DMS 273 treated with DMSO at 0.1 percent for 48 hours (cell line): Measurements from ENCODE around the gene CIPC.

Source experiments
- DNase-seq: peaks from one replicate; lab custom pipeline; 2025; lab: John Stamatoyannopoulos, UW

CIPC gene

DNA sequence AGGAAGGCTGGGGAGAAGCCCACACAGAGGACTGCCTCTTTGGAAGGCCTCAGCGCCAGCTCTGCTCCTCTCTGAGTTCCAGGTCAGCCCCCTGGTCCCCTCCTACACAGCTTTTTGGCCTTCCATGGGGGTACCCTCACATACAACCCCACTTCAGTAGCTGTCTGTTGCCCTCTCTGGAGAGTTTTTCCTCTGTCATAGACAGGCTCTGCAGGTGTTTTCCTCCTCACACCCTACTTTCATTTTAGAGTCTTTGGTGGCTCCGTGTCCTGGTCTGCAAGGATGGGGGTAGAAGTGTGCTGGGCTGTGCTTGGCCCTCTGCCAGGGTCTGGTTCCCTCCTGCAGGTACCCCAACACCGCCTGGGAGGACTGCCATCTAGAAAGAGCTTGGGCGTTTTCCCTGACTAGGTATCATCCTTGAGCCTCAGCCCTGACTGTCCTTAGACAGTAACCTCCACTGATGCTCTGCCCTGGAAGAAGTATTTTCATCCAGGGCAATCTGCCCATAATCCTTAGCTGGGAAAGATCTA is 28.5 kb downstream of the CIPC start:
- DNase-seq: no peak

DNA sequence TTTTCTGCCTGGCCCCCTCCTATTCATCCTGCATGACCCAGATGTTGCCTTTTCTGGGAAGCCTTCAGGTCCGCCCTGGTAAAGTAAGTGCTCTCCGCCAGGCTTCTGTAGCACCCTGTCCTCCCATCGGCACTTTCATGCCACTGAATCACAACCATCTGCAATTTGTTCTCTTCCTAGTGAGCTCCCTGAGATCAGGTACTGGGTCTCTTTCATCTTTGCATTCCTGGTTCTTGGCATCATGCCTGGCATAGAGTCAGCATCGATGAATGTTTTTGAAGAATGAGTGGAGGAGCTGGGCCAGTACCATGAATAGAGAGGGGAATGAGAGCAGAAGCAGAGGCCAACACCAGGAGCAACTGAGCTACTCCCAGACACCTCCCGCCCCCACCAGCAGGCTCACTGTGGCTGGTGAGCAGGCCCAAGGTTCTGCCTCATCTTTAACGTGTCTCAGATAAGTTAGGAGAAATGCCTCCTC is 30.4 kb downstream of the CIPC start:
- no peak for DNase-seq

- no peak for DNase-seq
Observed at GRCh38 chr14:77130386-77130785, 32.3 kb downstream of the CIPC start.

GRCh38 chr14:77131206-77131605 is 33.1 kb downstream of the CIPC start:
- no peak for DNase-seq

GRCh38 chr14:77131871-77132486 is 33.9 kb downstream of the CIPC start:
- DNase-seq: no peak

DNA sequence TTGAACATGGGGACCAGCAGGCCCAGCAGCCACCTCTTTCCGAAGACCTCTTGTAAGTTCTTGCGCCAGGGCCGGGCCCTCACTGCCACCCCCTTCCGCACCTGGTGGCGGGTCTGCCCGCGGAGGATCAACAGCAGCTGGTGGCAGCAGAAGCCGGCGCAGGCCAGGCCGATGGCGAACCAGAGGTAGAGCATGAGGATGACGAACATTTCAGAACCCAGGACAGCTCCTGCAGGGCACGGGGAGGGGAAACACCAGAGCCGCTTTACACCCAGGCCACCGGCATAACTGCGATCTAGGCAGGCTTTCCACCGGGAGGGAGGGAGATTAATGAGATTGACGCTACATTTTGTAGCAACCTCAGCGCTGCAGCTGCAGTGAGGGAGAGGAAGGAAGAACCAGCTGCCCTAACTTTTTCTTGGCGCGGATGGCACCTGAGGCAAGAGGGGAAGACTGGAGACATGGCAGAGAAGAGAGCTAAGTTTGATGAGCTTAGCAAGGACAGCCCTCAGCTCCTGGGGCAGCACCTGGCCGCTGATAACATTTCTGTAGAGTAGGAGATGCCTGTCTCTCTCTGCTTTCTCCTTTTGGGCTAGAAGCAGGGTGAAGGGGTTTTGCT is 35.8 kb downstream of the CIPC start:
- DNase-seq: no peak

GRCh38 chr14:77139022-77139421 is 41.0 kb downstream of the CIPC start:
- no peak for DNase-seq

DNA sequence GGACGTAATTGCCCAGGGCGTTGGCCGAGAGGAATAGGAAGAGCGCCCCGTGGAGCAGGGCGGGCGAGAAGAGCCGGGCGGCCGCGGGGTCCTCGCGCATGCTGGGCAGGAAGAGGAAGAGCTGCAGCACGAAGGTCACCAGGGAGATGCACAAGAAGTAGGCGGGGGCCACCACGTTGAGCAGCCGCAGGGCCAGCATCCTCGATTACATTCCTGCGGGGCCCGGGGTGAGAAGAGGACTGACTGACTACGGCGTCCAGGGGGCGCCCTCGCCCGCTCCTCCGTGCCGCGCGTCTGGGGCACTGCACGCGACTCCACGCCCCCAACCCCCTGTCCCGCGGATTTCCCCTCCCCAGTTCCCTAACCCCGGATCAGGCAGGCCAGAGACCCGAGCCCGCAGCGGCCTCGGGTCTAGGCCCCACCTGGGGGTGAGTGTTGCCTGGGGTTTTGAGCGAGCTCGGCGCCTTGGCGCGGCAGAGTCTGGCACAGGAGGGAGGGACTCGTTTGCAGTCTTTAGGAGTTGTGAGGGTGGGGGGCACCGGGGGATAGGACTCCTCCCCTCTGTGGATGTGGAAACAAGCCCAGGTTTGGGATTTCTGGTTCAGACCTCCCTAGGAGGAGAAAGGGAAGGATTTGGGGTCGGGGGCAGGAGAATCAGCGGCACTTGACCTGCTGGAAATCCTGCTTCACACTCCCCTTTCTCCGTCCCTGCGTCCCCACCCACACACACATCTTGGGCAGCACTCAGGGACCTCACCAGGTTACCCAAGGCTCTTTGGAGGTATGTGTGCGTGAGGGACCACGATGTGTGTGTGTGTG is 41.7 kb downstream of the CIPC start:
- DNase-seq: no peak

DNA sequence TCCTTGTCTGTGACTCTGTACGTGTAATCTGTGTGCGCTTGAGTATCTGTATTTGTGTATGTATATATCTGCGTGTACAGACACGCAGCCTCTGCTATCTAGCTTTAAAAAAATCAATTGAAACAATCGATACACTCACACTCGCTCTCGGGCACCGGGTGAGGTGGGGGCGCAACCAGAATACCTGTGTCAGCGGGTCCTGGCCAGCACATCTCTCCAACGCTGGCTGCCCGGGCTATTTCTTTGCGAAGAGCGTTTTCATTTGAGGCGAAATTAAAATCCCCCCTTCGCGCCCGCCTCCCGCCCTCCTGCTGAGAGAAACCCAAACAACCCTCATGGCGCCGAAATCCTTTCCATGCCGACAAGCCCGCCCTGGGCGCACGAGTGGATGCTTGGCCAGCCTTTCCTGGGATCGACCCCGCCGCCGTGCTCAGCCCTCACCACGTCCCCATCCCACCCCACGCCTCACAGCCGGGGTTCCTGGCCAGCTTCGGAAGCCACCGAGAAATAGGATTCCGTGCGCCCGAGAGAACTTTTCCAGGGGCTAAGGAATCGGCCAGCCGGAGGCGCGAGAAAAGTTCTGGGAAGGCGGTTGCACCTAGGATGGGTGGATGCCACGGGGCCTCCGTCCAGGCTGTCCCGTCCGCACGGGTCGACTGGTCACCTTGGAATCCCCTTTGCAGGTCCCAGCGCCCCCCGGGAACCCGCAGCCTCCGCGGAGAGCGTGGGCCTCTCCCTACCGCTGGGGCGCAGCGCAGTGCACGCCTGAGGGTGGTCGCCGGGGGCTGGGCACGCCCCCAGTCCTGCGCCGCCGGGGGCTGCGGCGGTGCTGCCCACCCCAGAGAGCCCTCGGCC is 42.5 kb downstream of the CIPC start:
- DNase-seq: no peak

DNA sequence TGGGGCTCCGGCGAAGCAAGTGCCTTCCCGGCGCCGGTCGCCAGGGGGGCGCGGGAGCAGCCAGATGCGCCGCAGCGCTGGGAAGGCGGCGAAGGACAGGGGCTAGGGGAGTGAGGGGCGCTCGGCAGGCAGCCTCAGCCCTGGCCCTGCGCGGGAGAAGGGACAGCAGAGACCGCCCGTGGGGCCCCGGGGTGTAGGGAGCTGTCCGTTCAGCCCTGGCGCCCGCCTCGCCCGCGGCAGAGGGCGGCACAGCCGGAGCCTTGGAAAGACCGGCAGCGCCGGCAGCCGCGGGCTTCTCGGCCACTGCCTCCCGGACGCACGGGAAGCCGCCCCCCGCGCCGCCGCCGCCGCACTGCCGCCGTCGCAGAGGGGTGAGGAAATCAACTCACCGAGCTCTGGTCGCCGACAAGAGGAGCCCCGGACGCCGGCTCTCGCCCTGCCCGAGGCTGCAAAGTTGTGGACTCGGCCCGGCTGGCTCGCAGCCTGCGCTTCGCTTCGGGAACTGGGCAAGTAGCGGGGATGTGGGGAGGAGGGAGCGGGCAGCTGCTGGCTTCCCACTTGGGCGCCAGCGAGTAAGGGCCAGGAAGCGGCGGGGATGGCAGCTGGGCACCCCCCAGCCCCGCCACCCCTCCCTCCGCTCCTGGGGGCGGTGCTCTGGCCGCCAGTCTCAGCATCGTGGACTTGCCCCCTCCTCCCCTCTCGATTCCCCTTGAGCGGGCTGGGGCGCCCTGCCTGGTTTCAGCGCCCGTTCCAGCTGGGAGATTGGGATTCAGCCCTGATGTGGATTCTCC is 43.4 kb downstream of the CIPC start, which contains the start of gene ZDHHC22:
TSS of gene ZDHHC22 (minus strand) at position 578 of the 791 bp plus-strand sequence. CDS start 2,053 bp downstream, outside the sequence.
- peak; percentile 76 for DNase-seq

DNA sequence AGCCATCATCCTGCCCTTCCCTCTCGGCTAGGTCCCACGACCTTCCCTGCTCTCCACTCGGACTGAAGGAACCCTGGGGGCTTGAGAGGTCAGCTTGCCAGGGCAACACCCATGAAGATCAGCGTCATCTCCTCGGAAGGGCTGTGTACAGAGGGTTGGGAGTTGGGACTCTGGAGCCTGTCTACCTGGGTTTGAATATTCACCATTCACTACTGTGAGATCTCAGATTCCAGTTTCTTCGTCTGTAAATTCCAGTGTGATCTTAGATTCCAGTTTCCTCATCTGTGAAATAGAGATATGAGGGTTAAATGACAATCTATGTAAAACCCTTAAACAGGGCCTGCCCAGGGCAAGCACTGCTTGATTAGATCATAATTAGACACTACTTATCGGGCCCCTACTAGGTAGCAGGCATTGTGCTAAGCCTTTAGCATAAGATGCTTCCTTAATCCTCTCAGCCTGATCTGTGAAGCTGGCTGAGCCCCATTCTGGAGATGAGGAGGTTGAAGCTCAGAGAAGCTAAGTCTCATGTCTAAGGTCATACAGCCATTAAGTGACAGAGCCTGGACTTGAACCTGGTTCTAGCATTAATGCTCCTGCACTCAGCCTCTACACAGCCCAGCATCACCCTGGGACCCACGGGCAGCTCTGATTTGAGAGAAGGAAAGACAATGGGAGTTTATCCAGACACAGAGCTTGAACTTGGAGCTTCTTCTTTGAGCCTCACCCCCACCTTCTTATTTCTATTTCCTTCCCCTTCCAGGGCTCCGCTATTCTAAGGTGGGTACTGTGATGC is 44.1 kb downstream of the CIPC start:
- DNase-seq: no peak

GRCh38 chr14:77143071-77143470 is 45.0 kb downstream of the CIPC start:
- peak; percentile 42 for DNase-seq

DNA sequence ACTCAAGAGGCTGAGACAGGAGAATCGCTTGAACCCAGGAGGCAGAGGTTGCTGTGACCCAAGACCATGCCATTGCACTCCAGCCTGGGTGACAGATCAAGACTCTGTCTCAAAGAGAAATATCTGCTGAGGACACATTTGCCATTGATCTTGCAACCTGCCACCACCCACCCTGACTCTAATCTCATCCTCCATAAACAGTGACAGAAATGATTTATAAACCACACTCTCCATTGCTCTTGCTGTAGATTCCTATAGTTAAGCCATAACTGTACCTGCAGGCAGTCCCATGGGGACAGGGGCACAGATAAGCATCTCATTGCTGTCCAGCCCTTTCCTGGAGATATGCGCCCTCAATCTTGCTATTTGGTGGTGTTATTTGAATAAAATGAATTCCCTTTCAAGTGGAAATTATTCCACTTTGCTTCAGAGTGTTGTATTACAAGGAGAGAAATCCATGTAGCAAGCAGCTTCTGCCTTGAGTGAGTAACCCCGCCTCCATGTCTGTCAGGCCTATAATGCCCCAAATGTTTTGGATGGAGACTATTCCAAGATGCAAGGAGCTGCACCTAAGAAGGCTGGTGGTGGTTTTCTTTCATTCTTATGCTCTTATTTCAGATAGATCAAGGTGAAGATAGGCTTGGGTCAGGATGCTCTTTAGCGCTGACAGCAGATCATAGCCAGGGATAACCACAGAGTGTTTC is 46.5 kb downstream of the CIPC start:
- no peak for DNase-seq

- DNase-seq: no peak
Observed at GRCh38 chr14:77145975-77146740, 48.1 kb downstream of the CIPC start.

DNA sequence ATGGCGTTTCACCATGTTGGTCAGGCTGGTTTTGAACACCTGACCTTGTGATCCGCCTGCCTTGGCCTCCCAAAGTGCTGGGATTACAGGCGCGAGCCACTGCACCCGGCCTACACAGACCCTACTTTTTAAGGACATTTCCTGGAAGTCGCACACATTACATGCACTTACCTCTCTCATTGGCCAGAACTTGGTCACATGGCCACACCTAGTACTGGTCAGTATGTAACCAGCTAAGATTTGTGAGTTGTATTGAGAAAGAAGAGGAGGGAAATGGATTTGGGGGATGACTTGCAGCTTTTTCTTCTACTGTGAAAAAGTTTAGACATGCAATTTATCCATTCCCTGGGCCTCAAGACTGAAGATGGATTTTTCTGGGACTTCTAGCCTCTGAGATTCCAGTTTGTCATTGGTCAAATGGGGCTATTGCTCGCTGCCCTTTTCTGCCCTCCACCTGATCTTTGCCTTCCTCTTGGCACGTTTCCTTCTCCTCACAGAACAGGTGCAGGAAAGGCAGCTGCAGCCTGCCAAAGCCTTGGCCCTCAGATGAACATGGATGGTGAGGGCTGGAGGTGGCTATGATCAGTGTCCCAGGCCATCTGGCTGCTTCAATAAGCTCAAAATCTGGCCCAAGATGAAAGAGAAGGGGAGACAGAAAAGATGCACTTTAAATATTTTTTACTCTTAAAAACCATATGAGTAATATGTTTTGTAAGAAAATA is 50.6 kb downstream of the CIPC start:
- DNase-seq: no peak

- peak; percentile 26 for DNase-seq
Observed at GRCh38 chr14:77151245-77151644, 53.2 kb downstream of the CIPC start.

DNA sequence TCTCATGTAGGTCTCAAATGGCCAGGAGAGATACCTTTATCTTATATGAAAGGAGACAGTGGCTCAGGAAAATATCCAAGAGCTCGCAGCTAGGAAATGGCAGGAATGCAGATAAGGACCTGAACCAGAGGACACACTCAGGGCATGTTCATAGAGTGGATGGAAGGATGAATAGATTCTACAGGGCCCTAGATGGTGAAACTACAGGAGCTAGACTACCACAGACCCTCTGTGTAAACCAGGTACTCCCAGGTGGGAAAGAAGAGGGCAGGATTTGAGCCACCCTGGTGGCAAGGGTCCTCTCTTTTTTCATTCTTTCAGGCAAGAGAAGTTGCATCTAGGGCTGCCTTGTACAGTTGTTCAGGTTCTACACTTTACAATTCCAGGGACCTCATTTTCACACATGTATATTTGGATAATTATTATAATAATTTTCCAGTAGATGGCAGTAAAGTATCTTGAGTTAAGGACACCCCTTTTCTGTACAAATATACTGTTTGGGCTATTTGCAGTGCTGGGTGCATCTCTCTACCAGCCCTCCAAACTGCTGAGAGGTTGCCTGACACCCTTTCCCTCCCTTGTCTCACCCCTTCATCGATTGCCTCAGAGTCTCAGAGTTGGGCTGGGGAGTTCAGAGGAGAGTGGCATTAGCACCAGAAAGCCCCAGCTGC is 54.0 kb downstream of the CIPC start:
- DNase-seq: peak; percentile 24
